Neural progenitor cell (in vitro differentiated cells): ENCODE data around the gene RGPD8. TPM values are rescaled to one million over a fixed set of nuclear protein-coding genes. Genes with fewer than 3 reads are reported as not detected.
"Not testable (repeated sequence)": the region's sequence is repeated elsewhere in the genome, so short reads cannot be mapped to it uniquely, and the experiment has no call there.

Source experiments
- DNase-seq: peaks from one replicate; pipeline ENCODE4 v3.0.0-alpha.2; 2016; ENCODE audit warnings: low spot score
- H2AFZ ChIP-seq: fragments of 200-600 bp; sonication (generic); replicated peaks from 2 replicates; pipeline ENCODE4 v1.6.1; 2016; ENCODE audit warnings: antibody characterized with exemption
- H3F3A ChIP-seq: fragments of 200-600 bp; sonication (generic); 2 replicates; pipeline ENCODE4 v1.6.1; 2016; ENCODE audit warnings: antibody characterized with exemption, low read depth
- H3K27ac ChIP-seq: fragments of 200-600 bp; sonication (generic); 2 replicates; pipeline ENCODE4 v1.5.1; 2016; ENCODE audit warnings: mild to moderate bottlenecking
- H3K27me3 ChIP-seq: fragments of 200-600 bp; sonication (generic); 2 replicates; pipeline ENCODE4 v1.6.1; 2016; ENCODE audit warnings: mild to moderate bottlenecking, moderate library complexity
- H3K36me3 ChIP-seq: fragments of 200-600 bp; sonication (generic); 2 replicates; pipeline ENCODE4 v1.5.1; 2016
- H3K4me1 ChIP-seq: fragments of 200-600 bp; sonication (generic); 2 replicates; pipeline ENCODE4 v1.6.1; 2016; ENCODE audit warnings: mixed run types
- H3K4me2 ChIP-seq: fragments of 200-600 bp; sonication (generic); 2 replicates; pipeline ENCODE4 v1.6.1; 2016
- H3K4me3 ChIP-seq: fragments of 200-600 bp; sonication (generic); 2 replicates; pipeline ENCODE4 v1.5.1; 2016
- H3K79me2 ChIP-seq: fragments of 200-600 bp; sonication (generic); 2 replicates; pipeline ENCODE4 v1.6.1; 2016; ENCODE audit warnings: low read depth
- H3K9ac ChIP-seq: fragments of 200-600 bp; sonication (generic); 2 replicates; pipeline ENCODE4 v1.6.1; 2016
- H3K9me3 ChIP-seq: fragments of 200-600 bp; sonication (generic); 2 replicates; pipeline ENCODE4 v1.5.1; 2016; ENCODE audit warnings: low read depth
- H4K20me1 ChIP-seq: fragments of 200-600 bp; sonication (generic); 2 replicates; pipeline ENCODE4 v1.6.1; 2016; ENCODE audit warnings: low read depth
- H3K27ac Mint-ChIP-seq: 3 replicates; pipeline ENCODE4 v1.8.0; 2021; ENCODE audit warnings: mixed read lengths
- H3K27me3 Mint-ChIP-seq: 2 replicates; pipeline ENCODE4 v1.8.0; 2022; ENCODE audit warnings: low read depth, mild to moderate bottlenecking, inconsistent platforms, moderate library complexity, mixed read lengths; ENCODE audit not compliant: insufficient read depth
- H3K36me3 Mint-ChIP-seq: 3 replicates; pipeline ENCODE4 v1.8.0; 2021; ENCODE audit warnings: mixed read lengths
- H3K4me1 Mint-ChIP-seq: 3 replicates; pipeline ENCODE4 v1.8.0; 2021; ENCODE audit warnings: mixed read lengths
- H3K4me3 Mint-ChIP-seq: 3 replicates; pipeline ENCODE4 v1.8.0; 2021; ENCODE audit warnings: mild to moderate bottlenecking, moderate library complexity, mixed read lengths
- H3K9me3 Mint-ChIP-seq: 3 replicates; pipeline ENCODE4 v1.8.0; 2020; ENCODE audit warnings: mixed read lengths
- EZH2 ChIP-seq: fragments of 200-600 bp; sonication (generic); IDR thresholded peaks from 2 replicates; pipeline ENCODE4 v1.6.1; 2017; ENCODE audit warnings: antibody characterized with exemption, mild to moderate bottlenecking, moderate library complexity
- EZH2phosphoT487 ChIP-seq: fragments of 200-600 bp; sonication (generic); IDR thresholded peaks from 2 replicates; pipeline ENCODE4 v1.6.1; 2017; ENCODE audit warnings: antibody characterized with exemption
- total RNA-seq: library from RNA; depleted of rRNA; stranded (reverse); fragments of >200 nt; gene quantifications from 2 replicates; pipeline ENCODE4 v1.2.3, GENCODE V29; 2015; ENCODE audit warnings: low replicate concordance
- TF ChIP-seq, protein P1 (sequence below): fragments of 200-600 bp; sonication (generic); IDR thresholded peaks from 2 replicates; pipeline ENCODE4 v1.5.1; 2017; ENCODE audit warnings: antibody characterized with exemption, mild to moderate bottlenecking

RGPD8 gene
- total RNA-seq = 6.8 and 11.1 TPM in 2 replicates

DNA sequence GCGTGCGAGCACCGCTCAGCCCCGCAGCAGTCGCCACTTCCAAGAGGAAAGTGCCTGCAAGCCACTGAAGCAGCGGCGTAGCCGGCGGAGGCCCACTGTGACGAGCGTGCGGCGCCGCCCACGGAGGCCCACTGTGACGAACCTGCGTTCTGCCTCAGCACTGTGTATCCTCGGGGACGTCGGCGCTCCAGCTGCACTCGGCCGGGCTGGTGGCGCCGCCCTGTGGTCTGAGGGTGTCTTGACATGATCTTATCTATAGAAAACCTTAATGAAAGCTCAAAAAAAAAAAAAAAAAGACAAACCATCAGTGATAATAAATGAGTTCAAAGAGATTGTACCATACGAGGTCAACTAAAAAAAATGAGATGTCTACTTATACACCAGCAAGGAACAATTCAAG, at the start of gene RGPD8:
TSS of gene RGPD8 (minus strand) at position 166 of the 400 bp plus-strand sequence. CDS start 192 bp downstream, outside the sequence.
- DNase-seq = peak; percentile 91
- Histone ChIP-seq H3K4me3 (peak within 1 kb of the TSS; percentile 31), H3K4me2 (peak within 1 kb of the TSS; percentile 27), H2AFZ (peak within 1 kb of the TSS; percentile 42)
- not testable (repeated sequence) for H3K9ac ChIP-seq, H3F3A ChIP-seq, H3K9me3 ChIP-seq, H3K27me3 Mint-ChIP-seq, H3K27ac ChIP-seq, H3K79me2 ChIP-seq, H3K4me1 Mint-ChIP-seq, H3K36me3 ChIP-seq, H3K4me1 ChIP-seq, H3K36me3 Mint-ChIP-seq, H3K27me3 ChIP-seq, H4K20me1 ChIP-seq, H3K9me3 Mint-ChIP-seq
- Mint-ChIP-seq H3K27ac (peak within 1 kb of the TSS; percentile 67), H3K4me3 (peak within 1 kb of the TSS; percentile 59)
- TF ChIP-seq, protein P1, sequence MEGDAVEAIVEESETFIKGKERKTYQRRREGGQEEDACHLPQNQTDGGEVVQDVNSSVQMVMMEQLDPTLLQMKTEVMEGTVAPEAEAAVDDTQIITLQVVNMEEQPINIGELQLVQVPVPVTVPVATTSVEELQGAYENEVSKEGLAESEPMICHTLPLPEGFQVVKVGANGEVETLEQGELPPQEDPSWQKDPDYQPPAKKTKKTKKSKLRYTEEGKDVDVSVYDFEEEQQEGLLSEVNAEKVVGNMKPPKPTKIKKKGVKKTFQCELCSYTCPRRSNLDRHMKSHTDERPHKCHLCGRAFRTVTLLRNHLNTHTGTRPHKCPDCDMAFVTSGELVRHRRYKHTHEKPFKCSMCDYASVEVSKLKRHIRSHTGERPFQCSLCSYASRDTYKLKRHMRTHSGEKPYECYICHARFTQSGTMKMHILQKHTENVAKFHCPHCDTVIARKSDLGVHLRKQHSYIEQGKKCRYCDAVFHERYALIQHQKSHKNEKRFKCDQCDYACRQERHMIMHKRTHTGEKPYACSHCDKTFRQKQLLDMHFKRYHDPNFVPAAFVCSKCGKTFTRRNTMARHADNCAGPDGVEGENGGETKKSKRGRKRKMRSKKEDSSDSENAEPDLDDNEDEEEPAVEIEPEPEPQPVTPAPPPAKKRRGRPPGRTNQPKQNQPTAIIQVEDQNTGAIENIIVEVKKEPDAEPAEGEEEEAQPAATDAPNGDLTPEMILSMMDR = peak; percentile 62

DNA sequence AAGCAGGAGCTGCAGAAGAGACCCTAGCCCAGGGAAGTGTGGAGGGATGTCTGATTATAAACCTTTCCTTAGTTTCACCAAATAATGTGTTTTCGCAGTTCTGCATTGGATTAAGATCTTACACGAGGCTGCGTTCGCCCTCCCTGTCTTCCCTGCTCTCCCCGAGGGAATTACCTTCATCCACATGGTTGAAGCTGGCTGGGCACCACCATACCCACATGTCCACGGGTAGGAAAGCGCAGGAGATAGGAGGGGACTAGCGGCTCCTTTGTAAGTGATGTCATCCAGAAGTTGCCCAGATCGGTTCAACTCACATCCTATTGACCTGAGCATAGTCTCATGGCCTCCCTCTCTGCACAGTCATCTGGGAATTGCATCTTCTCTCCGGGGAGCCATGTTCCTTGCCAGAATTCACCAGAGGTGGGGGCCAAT, 49.6 kb upstream of the RGPD8 start:
- Histone ChIP-seq H3K27ac (no peak overlapping the region), H4K20me1 (peaks cover 32% of the 10 kb centered on the region), H3K9ac (peak overlapping the region; percentile 50), H3K36me3 (no peaks in the 10 kb centered on the region), H3K9me3 (no peaks in the 10 kb centered on the region), H3K27me3 (no peaks in the 10 kb centered on the region), H3K4me1 (peaks cover 10% of the 10 kb centered on the region), H3K4me2 (peak overlapping the region; percentile 95), H3F3A (peaks cover 21% of the 10 kb centered on the region), H3K79me2 (peaks cover 54% of the 10 kb centered on the region), H3K4me3 (peak overlapping the region; percentile 97), H2AFZ (peak overlapping the region; percentile 85)
- TF ChIP-seq EZH2phosphoT487 (no peak), EZH2 (no peak)
- TF ChIP-seq, protein P1 = no peak
- Mint-ChIP-seq H3K36me3 (peaks cover 32% of the 10 kb centered on the region), H3K9me3 (no peaks in the 10 kb centered on the region), H3K27me3 (peaks cover 11% of the 10 kb centered on the region), H3K4me1 (peaks cover 16% of the 10 kb centered on the region), H3K27ac (no peak overlapping the region), H3K4me3 (peak overlapping the region; percentile 98)
- DNase-seq = peak; percentile 32

DNA sequence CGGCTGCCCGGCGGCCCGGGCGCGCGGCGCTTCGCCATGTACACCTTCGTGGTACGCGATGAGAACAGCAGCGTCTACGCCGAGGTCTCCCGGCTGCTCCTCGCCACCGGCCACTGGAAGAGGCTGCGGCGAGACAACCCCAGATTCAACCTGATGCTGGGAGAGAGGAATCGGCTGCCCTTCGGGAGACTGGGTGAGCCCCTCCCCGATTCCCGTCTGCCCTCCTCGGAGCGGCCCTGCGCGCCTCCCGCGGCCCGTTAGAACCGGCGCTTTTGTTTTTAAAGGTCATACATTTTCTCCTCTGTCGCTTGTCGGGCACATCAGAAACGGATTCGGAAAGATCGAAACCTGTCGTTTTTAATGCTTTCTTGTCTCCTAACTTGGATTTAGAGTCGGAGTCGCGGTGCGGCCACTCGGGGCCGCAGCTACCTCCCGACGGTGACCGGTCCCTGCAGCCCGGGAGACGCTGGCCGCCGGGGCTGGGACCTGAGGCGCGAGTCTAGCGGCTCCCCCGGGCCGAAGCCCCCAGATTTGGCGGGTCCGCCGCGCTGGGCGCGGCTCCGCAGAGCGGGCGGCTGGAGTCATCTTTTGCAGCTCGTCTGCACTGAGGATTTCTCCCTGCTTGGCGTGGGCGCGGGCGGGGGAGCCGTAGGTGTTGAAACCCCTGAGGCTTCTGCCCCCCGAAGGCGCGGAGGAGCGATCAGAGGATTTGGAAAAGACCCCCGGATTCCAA, 49.0 kb upstream of the RGPD8 start:
- TF ChIP-seq, protein P1 = no peak
- TF ChIP-seq EZH2 (no peak), EZH2phosphoT487 (no peak)
- Histone ChIP-seq H3K9me3 (no peaks in the 10 kb centered on the region), H3K4me3 (peak overlapping the region; percentile 97), H3K4me1 (peaks cover 10% of the 10 kb centered on the region), H3K27me3 (no peaks in the 10 kb centered on the region), H3K36me3 (no peaks in the 10 kb centered on the region), H3K27ac (no peak overlapping the region), H2AFZ (peak overlapping the region; percentile 85), H3F3A (peaks cover 21% of the 10 kb centered on the region), H3K79me2 (peaks cover 48% of the 10 kb centered on the region), H3K4me2 (peak overlapping the region; percentile 95), H3K9ac (peak overlapping the region; percentile 50), H4K20me1 (peaks cover 28% of the 10 kb centered on the region)
- H3K27ac Mint-ChIP-seq = peak overlapping the region; percentile 91
- DNase-seq = peak; percentile 61
- H3K4me3 Mint-ChIP-seq = peak overlapping the region; percentile 98
- H3K36me3 Mint-ChIP-seq = peaks cover 27% of the 10 kb centered on the region
- H3K4me1 Mint-ChIP-seq = peaks cover 16% of the 10 kb centered on the region
- H3K9me3 Mint-ChIP-seq = no peaks in the 10 kb centered on the region
- peaks cover 12% of the 10 kb centered on the region for H3K27me3 Mint-ChIP-seq
